SJSA1 (cell line): ENCODE results near the gene CHST2. TPM values are rescaled to one million over a fixed set of nuclear protein-coding genes. Genes with fewer than 3 reads are reported as not detected.
A peak's percentile ranks its signal among the peaks of the same experiment; 100 is the strongest.
"Not testable (repeated sequence)": the region's sequence is repeated elsewhere in the genome, so short reads cannot be mapped to it uniquely, and the experiment has no call there.

ENCODE experiments used
- DNase-seq, 2 experiments: peaks; one replicate each; pipeline ENCODE4 v3.0.0-alpha.2; 2015 to 2020; ENCODE audit warnings: low spot score in 2 of 2, low read depth in 1 of 2
- H3K27ac ChIP-seq: fragments of 250-450 bp; sonication (Bioruptor Pico); 2 replicates; pipeline ENCODE4 v1.5.1; 2020; ENCODE audit warnings: mild to moderate bottlenecking, moderate library complexity
- H3K27me3 ChIP-seq: fragments of 250-450 bp; sonication (Bioruptor Pico); replicated peaks from 2 replicates; pipeline ENCODE4 v1.5.1; 2020; ENCODE audit warnings: mild to moderate bottlenecking, moderate library complexity
- H3K36me3 ChIP-seq: fragments of 250-450 bp; sonication (Bioruptor Pico); 2 replicates; pipeline ENCODE4 v1.5.1; 2020; ENCODE audit warnings: mild to moderate bottlenecking
- H3K4me1 ChIP-seq: fragments of 250-450 bp; sonication (Bioruptor Pico); replicated peaks from 2 replicates; pipeline ENCODE4 v1.6.1; 2021; ENCODE audit warnings: mild to moderate bottlenecking
- H3K4me3 ChIP-seq: fragments of 250-450 bp; sonication (Bioruptor Pico); 2 replicates; pipeline ENCODE4 v1.5.1; 2020; ENCODE audit warnings: mild to moderate bottlenecking
- H3K9me3 ChIP-seq: fragments of 250-450 bp; sonication (Bioruptor Pico); replicated peaks from 2 replicates; pipeline ENCODE4 v1.5.1; 2020; ENCODE audit warnings: mild to moderate bottlenecking
- total RNA-seq: library from RNA; depleted of rRNA; stranded (reverse); fragments of >200 nt; shearing (Covaris generic); gene quantifications from 2 replicates; pipeline ENCODE4 v1.2.3, GENCODE V29; 2014; rRNA removed

The CHST2 gene
- 6.4 and 9.2 TPM in 2 replicates for total RNA-seq

- H3K27me3 ChIP-seq: peaks cover 17% of the 10 kb centered on the region
- peaks cover 3% of the 10 kb centered on the region; the same call in 1 of the 2 replicates for H3K36me3 ChIP-seq
- H3K9me3 ChIP-seq: peaks cover 8% of the 10 kb centered on the region; the same call in 1 of the 2 replicates
- peak; percentile 53 to 59 for DNase-seq
- H3K27ac ChIP-seq: no peak within 1 kb of the TSS
- H3K4me3 ChIP-seq: peak within 1 kb of the TSS; percentile 54
- H3K4me1 ChIP-seq: peaks cover 21% of the 10 kb centered on the region
These were observed at the start of gene CHST2 for GRCh38 chr3:143119009-143119914. Gene CHST2 (plus strand): TSS chr3:143119771. CDS start chr3:143120817, 1,046 bp downstream.

GRCh38 chr3:143070977-143071551 is 48.5 kb upstream of the CHST2 start:
- H3K4me1 ChIP-seq: no peaks in the 10 kb centered on the region
- no peak overlapping the region for H3K4me3 ChIP-seq
- H3K27ac ChIP-seq: no peak overlapping the region

GRCh38 chr3:143071776-143072175 is 47.8 kb upstream of the CHST2 start:
- no peaks in the 10 kb centered on the region for H3K4me1 ChIP-seq
- H3K27ac ChIP-seq: no peak overlapping the region
- H3K4me3 ChIP-seq: no peak overlapping the region
- H3K27me3 ChIP-seq: no peaks in the 10 kb centered on the region
- DNase-seq: no peak
- H3K36me3 ChIP-seq: no peaks in the 10 kb centered on the region
- H3K9me3 ChIP-seq: no peaks in the 10 kb centered on the region

More at GRCh38 chr3:143070977-143071551, 48.5 kb upstream of the CHST2 start:
- peak in 1 of 2 experiments; percentile 17 for DNase-seq
- H3K36me3 ChIP-seq: no peaks in the 10 kb centered on the region
- no peaks in the 10 kb centered on the region for H3K9me3 ChIP-seq
- H3K27me3 ChIP-seq: no peaks in the 10 kb centered on the region

- not testable (repeated sequence) for DNase-seq, H3K36me3 ChIP-seq, H3K27me3 ChIP-seq, H3K4me1 ChIP-seq, H3K4me3 ChIP-seq, H3K27ac ChIP-seq, H3K9me3 ChIP-seq
These were observed 47.1 kb upstream of the CHST2 start for GRCh38 chr3:143072298-143073020.

- not testable (repeated sequence) for H3K27ac ChIP-seq, DNase-seq, H3K36me3 ChIP-seq, H3K4me3 ChIP-seq, H3K27me3 ChIP-seq, H3K4me1 ChIP-seq, H3K9me3 ChIP-seq
These were observed 46.0 kb upstream of the CHST2 start for GRCh38 chr3:143073541-143073940.

GRCh38 chr3:143073983-143074382 is 45.6 kb upstream of the CHST2 start:
- H3K4me3 ChIP-seq, H3K9me3 ChIP-seq, H3K4me1 ChIP-seq, H3K27ac ChIP-seq, DNase-seq, H3K36me3 ChIP-seq, H3K27me3 ChIP-seq: not testable (repeated sequence)

- Histone ChIP-seq H3K4me3 (no peak overlapping the region), H3K4me1 (no peaks in the 10 kb centered on the region), H3K27me3 (no peaks in the 10 kb centered on the region), H3K9me3 (no peaks in the 10 kb centered on the region), H3K36me3 (no peaks in the 10 kb centered on the region), H3K27ac (no peak overlapping the region)
- DNase-seq: no peak
These were observed 40.7 kb upstream of the CHST2 start for GRCh38 chr3:143078883-143079282.

- Histone ChIP-seq H3K36me3 (no peaks in the 10 kb centered on the region), H3K4me1 (no peaks in the 10 kb centered on the region), H3K27me3 (no peaks in the 10 kb centered on the region), H3K27ac (no peak overlapping the region), H3K9me3 (no peaks in the 10 kb centered on the region), H3K4me3 (no peak overlapping the region)
- DNase-seq: no peak
These were observed 39.4 kb upstream of the CHST2 start for GRCh38 chr3:143080196-143080595.

GRCh38 chr3:143081365-143081764 is 38.2 kb upstream of the CHST2 start:
- no peaks in the 10 kb centered on the region for H3K36me3 ChIP-seq
- H3K4me1 ChIP-seq: no peaks in the 10 kb centered on the region
- H3K27me3 ChIP-seq: no peaks in the 10 kb centered on the region
- H3K9me3 ChIP-seq: no peaks in the 10 kb centered on the region
- DNase-seq: no peak
- H3K27ac ChIP-seq: no peak overlapping the region
- no peak overlapping the region for H3K4me3 ChIP-seq

- no peak overlapping the region for H3K4me3 ChIP-seq
- H3K36me3 ChIP-seq: no peaks in the 10 kb centered on the region
- H3K27ac ChIP-seq: no peak overlapping the region
- no peak for DNase-seq
- no peaks in the 10 kb centered on the region for H3K4me1 ChIP-seq
- H3K9me3 ChIP-seq: no peaks in the 10 kb centered on the region
- H3K27me3 ChIP-seq: no peaks in the 10 kb centered on the region
These were observed 37.5 kb upstream of the CHST2 start for GRCh38 chr3:143081844-143082778.

- H3K4me3 ChIP-seq: no peak overlapping the region
- no peak for DNase-seq
- H3K9me3 ChIP-seq: no peaks in the 10 kb centered on the region
- no peak overlapping the region for H3K27ac ChIP-seq
- H3K27me3 ChIP-seq: no peaks in the 10 kb centered on the region
- H3K36me3 ChIP-seq: no peaks in the 10 kb centered on the region
- no peaks in the 10 kb centered on the region for H3K4me1 ChIP-seq
These were observed 35.8 kb upstream of the CHST2 start for GRCh38 chr3:143083781-143084180.

- DNase-seq: no peak
- Histone ChIP-seq H3K4me1 (no peaks in the 10 kb centered on the region), H3K27ac (no peak overlapping the region), H3K27me3 (no peaks in the 10 kb centered on the region), H3K9me3 (no peaks in the 10 kb centered on the region), H3K4me3 (no peak overlapping the region), H3K36me3 (no peaks in the 10 kb centered on the region)
These were observed 34.5 kb upstream of the CHST2 start for GRCh38 chr3:143084856-143085731.
